OCI-LY1 (cell line): ENCODE measurements around the gene ORMDL3.

Experiments used
- CTCF ChIP-seq: fragments of 200-600 bp; sonication (generic), shearing (Covaris generic); IDR thresholded peaks from 2 replicates; pipeline ENCODE4 v1.5.1; 2017; ENCODE audit warnings: mild to moderate bottlenecking, antibody characterized with exemption, low read length, moderate library complexity, mixed read lengths
- EZH2 ChIP-seq: fragments of 200-600 bp; sonication (generic), shearing (Covaris generic); IDR thresholded peaks from 2 replicates; pipeline ENCODE4 v1.8.0; 2017; ENCODE audit warnings: borderline replicate concordance, mixed run types, mild to moderate bottlenecking, antibody characterized with exemption, low read length, moderate library complexity, mixed read lengths

DNA sequence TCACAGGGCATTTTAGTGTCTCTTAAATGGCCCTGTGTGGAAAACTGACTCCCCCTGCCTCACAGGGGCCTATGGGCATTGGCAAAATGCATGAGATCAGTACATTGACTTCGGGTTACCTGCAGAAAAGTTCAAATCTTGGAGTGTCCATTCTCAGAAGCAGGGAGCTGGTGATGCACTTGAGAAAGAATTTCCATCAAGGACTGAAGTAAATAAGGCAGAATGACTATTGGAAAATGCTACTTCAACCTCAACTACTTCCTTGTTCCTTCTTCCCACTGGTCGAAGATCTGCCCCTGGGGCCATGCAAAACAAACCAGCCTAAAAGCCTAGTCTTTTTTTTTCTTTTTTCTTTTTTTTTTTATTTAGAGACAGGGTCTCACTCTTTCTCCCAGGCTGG is 21.6 kb upstream of the ORMDL3 start:
- TF ChIP-seq CTCF: no peak
- TF ChIP-seq EZH2: no peak
